ENCODE results near the gene ZBTB20. TPM values are rescaled to one million over a fixed set of nuclear protein-coding genes. Genes with fewer than 3 reads are reported as not detected.

Gene ZBTB20
- polyA plus RNA-seq, 3 donors: 1.3 to 3.2 (median 2.0) TPM

DNA sequence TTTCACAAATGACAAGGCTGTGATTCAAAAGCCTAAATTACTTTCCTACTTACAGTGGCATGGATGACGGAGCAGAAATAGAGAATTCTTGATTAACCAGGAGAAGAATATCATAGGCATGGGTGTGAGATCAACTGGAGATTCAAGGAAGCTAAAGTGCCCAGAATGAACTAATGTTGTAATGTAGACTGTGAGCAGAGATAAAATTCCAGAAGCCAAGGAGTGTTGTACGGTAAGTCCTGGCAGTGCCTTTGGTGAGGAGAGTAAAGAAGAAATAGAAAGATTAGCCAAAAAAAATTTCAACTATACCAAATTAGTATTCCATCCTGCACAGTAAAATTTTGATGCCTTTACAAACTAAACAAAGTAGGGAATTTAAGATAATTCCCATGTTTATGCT is 75.9 kb downstream of the ZBTB20 start:
- Histone ChIP-seq H3K27ac (ENCODE audit: low read depth in 1 of 2, low read length in 2 of 2) (no peak overlapping the region), H3K9me3 (replicated peaks in 1 of 2; ENCODE audit: control insufficient read depth in 1 of 2, insufficient read depth in 1 of 2, low read length in 2 of 2) (no peaks in the 10 kb centered on the region), H3K4me2 (replicated peaks; ENCODE audit: extremely low read depth, low read length, poor library complexity, severe bottlenecking) (no peak overlapping the region), H3K4me1 (ENCODE audit: control insufficient read depth in 1 of 2, insufficient read depth in 2 of 2, low read length in 2 of 2) (no peaks in the 10 kb centered on the region), H3K9ac (ENCODE audit: insufficient read depth, low read length, poor library complexity, severe bottlenecking) (no peak overlapping the region), H4K20me1 (ENCODE audit: insufficient read depth, low read length) (no peaks in the 10 kb centered on the region), H3K27me3 (ENCODE audit: control insufficient read depth in 2 of 2, insufficient read depth in 2 of 2, low read length in 2 of 2) (no peaks in the 10 kb centered on the region), H3K36me3 (replicated peaks in 1 of 2; ENCODE audit: control insufficient read depth in 1 of 2, insufficient read depth in 2 of 2, low read length in 2 of 2) (peaks cover 0 to 8% of the 10 kb centered on the region in 2 donors), H3K4me3 (replicated peaks in 1 of 3; ENCODE audit: low read depth in 2 of 3, low read length in 3 of 3) (no peak overlapping the region), H3K79me2 (ENCODE audit: insufficient read depth, low read length) (no peaks in the 10 kb centered on the region), H2AFZ (ENCODE audit: insufficient read depth, low read depth, low read length, poor library complexity, severe bottlenecking) (no peak overlapping the region)
- no peak overlapping the region for H3K4me3 Mint-ChIP-seq
- TF ChIP-seq, protein P1, sequence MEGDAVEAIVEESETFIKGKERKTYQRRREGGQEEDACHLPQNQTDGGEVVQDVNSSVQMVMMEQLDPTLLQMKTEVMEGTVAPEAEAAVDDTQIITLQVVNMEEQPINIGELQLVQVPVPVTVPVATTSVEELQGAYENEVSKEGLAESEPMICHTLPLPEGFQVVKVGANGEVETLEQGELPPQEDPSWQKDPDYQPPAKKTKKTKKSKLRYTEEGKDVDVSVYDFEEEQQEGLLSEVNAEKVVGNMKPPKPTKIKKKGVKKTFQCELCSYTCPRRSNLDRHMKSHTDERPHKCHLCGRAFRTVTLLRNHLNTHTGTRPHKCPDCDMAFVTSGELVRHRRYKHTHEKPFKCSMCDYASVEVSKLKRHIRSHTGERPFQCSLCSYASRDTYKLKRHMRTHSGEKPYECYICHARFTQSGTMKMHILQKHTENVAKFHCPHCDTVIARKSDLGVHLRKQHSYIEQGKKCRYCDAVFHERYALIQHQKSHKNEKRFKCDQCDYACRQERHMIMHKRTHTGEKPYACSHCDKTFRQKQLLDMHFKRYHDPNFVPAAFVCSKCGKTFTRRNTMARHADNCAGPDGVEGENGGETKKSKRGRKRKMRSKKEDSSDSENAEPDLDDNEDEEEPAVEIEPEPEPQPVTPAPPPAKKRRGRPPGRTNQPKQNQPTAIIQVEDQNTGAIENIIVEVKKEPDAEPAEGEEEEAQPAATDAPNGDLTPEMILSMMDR (IDR thresholded peaks at IDR 0.05): no peak
- H3K36me3 Mint-ChIP-seq: peaks cover 12 to 14% of the 10 kb centered on the region in 2 donors
- H3K27ac Mint-ChIP-seq: no peak overlapping the region
- H3K27me3 Mint-ChIP-seq (ENCODE audit: low read depth in 3 of 3): no peaks in the 10 kb centered on the region
- no peaks in the 10 kb centered on the region for H3K4me1 Mint-ChIP-seq
- no CpG with 5 or more reads among the region's 2 CpGs for WGBS (ENCODE audit: insufficient coverage)
- no peaks in the 10 kb centered on the region for H3K9me3 Mint-ChIP-seq
- intact Hi-C loops (cut with micrococcal nuclease): no loop called here
- DNase-seq: no peak

DNA sequence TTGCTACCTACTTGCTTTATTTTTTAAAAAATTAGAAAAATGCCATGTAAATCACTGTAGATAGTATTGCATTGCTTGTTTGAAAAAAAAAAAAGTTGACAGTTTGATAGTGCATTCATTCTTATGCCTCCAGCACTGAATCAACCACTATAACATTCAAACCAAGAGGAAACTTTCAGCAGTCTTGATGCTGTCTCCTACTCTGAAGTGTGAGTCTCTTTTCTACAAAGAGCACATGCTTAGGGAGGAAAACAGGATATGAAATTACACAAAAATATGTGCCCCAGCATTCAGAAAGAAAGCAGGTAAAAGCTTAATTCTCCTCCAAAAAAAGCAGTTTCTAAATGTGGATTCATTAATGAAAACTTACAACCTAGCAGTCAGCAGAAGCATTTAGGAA is 78.3 kb downstream of the ZBTB20 start:
- Mint-ChIP-seq H3K27ac (no peak overlapping the region), H3K4me1 (peaks cover 3% of the 10 kb centered on the region), H3K9me3 (no peaks in the 10 kb centered on the region), H3K4me3 (no peak overlapping the region), H3K36me3 (peaks cover 12 to 14% of the 10 kb centered on the region in 2 donors), H3K27me3 (ENCODE audit: low read depth in 3 of 3) (no peaks in the 10 kb centered on the region)
- Histone ChIP-seq H3K4me1 (ENCODE audit: control insufficient read depth in 1 of 2, insufficient read depth in 2 of 2, low read length in 2 of 2) (no peaks in the 10 kb centered on the region), H4K20me1 (ENCODE audit: insufficient read depth, low read length) (peaks cover 4% of the 10 kb centered on the region), H3K4me3 (replicated peaks in 1 of 3; ENCODE audit: low read depth in 2 of 3, low read length in 3 of 3) (no peak overlapping the region), H3K9me3 (replicated peaks in 1 of 2; ENCODE audit: control insufficient read depth in 1 of 2, insufficient read depth in 1 of 2, low read length in 2 of 2) (no peaks in the 10 kb centered on the region), H3K27me3 (ENCODE audit: control insufficient read depth in 2 of 2, insufficient read depth in 2 of 2, low read length in 2 of 2) (no peaks in the 10 kb centered on the region), H3K9ac (ENCODE audit: insufficient read depth, low read length, poor library complexity, severe bottlenecking) (no peak overlapping the region), H3K4me2 (replicated peaks; ENCODE audit: extremely low read depth, low read length, poor library complexity, severe bottlenecking) (no peak overlapping the region), H3K36me3 (replicated peaks in 1 of 2; ENCODE audit: control insufficient read depth in 1 of 2, insufficient read depth in 2 of 2, low read length in 2 of 2) (peaks cover 0 to 8% of the 10 kb centered on the region in 2 donors), H2AFZ (ENCODE audit: insufficient read depth, low read depth, low read length, poor library complexity, severe bottlenecking) (no peak overlapping the region), H3K79me2 (ENCODE audit: insufficient read depth, low read length) (no peaks in the 10 kb centered on the region), H3K27ac (ENCODE audit: low read depth in 1 of 2, low read length in 2 of 2) (no peak overlapping the region)
- intact Hi-C loops (cut with micrococcal nuclease): no loop called here
- TF ChIP-seq, protein P1 (IDR thresholded peaks at IDR 0.05): no peak
- no peak for DNase-seq

Data from CD14-positive monocyte (primary cell).